Measurements from ENCODE around the gene P4HA1. TPM values are rescaled to one million over a fixed set of nuclear protein-coding genes. Genes with fewer than 3 reads are reported as not detected.
"Not testable (repeated sequence)": the region's sequence is repeated elsewhere in the genome, so short reads cannot be mapped to it uniquely, and the experiment has no call there.

Gene P4HA1
- total RNA-seq, 1 donor from 2014 or later: 116 TPM

DNA sequence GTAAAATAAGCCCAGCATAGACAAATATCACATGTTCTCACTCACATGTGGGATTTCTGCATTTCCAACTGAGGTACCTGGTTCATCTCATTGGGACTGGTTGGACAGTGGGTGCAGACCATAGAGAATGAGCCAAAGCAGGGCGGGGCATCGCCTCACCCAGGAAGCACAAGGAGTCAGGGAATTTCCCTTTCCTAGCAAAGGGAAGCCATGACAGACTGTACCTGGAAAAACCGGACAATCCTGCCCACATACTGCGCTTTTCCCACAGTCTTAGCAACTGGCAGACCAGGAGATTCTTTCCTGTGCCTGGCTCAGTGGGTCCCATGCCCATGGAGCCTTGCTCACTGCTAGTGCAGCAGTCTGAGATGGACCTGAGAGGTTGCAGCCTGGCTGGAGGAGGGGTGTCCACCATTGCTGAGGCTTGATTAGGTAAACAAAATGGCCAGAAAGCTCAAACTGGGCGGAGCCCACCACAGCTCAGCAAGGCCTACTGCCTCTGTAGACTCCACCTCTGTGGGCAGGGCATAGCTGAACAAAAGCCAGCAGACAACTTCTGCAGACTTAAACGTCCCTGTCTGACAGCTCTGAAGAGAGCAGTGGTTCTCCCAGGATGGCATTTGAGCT is 75.0 kb downstream of the P4HA1 start:
- DNase-seq (ENCODE audit: low read depth): not testable (repeated sequence)

DNA sequence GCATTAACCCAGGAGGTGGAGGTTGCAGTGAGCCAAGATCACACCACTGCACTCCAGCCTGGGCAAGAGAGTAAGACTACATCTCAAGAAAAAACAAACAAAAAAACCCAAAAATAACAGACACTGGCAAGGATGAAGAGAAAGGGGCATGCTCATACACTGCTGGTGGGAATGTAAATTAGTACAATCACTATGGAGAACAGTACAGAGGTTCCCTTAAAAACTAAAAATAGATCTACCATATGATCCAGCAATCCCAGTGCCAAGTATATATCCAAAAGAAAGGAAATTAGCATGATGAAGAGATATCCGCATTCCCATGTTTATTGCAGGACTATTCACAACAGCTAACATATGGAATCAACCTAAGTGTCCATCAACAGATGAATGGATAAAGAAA is 75.6 kb downstream of the P4HA1 start:
- TF ChIP-seq, protein P1, sequence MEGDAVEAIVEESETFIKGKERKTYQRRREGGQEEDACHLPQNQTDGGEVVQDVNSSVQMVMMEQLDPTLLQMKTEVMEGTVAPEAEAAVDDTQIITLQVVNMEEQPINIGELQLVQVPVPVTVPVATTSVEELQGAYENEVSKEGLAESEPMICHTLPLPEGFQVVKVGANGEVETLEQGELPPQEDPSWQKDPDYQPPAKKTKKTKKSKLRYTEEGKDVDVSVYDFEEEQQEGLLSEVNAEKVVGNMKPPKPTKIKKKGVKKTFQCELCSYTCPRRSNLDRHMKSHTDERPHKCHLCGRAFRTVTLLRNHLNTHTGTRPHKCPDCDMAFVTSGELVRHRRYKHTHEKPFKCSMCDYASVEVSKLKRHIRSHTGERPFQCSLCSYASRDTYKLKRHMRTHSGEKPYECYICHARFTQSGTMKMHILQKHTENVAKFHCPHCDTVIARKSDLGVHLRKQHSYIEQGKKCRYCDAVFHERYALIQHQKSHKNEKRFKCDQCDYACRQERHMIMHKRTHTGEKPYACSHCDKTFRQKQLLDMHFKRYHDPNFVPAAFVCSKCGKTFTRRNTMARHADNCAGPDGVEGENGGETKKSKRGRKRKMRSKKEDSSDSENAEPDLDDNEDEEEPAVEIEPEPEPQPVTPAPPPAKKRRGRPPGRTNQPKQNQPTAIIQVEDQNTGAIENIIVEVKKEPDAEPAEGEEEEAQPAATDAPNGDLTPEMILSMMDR (conservative IDR thresholded peaks at IDR 0.05; ENCODE audit: low read depth, low read length): no peak
- no peak for DNase-seq (ENCODE audit: low read depth)
- no peak overlapping the region for H3K4me3 ChIP-seq (ENCODE audit: low read depth, low read length)

More for the DNA sequence above, 75.0 kb downstream of the P4HA1 start:
- not testable (repeated sequence) for H3K4me3 ChIP-seq (ENCODE audit: low read depth, low read length)

DNA sequence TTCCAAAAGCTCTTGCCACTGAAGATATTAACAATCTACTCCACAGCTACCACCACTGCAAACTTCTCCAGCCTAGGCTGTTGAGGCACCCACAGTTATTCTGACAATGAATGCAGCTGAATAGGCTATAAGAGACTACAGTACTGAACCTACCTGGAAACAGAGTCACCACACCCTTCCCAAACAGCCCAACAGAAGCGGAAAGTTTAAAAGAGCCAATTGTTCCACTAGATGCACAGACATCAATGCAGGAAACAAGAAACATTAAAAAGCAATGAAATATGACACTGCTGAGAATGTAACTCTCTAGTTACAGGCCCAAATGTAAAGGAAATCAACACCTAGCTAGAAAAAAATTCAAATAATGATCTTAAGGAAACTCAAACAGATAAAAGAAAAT is 77.6 kb downstream of the P4HA1 start:
- TF ChIP-seq, protein P1 (conservative IDR thresholded peaks at IDR 0.05; ENCODE audit: low read depth, low read length): no peak
- DNase-seq (ENCODE audit: low read depth): no peak
- H3K4me3 ChIP-seq (ENCODE audit: low read depth, low read length): no peak overlapping the region

DNA sequence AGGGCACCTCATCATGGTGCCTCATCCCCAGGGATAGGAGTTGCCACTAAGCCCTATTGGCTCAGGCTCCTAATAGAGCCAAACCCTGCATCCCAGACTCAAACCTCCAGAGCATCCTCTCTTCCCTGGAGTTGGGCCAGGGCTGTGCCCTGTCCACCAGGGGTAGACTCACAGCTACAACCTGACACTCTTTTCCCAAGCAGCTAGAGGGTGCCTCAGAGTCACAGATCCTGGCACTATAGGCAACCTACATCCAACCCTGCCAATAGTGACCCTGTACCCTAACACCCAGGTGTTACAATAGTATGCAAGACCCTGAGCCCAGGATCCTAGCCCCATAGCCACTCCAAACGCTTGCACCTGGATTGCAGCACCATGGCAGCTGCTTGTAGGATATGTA is 78.0 kb downstream of the P4HA1 start:
- DNase-seq (ENCODE audit: low read depth): no peak
- H3K4me3 ChIP-seq (ENCODE audit: low read depth, low read length): no peak overlapping the region
- TF ChIP-seq, protein P1 (conservative IDR thresholded peaks at IDR 0.05; ENCODE audit: low read depth, low read length): no peak

DNA sequence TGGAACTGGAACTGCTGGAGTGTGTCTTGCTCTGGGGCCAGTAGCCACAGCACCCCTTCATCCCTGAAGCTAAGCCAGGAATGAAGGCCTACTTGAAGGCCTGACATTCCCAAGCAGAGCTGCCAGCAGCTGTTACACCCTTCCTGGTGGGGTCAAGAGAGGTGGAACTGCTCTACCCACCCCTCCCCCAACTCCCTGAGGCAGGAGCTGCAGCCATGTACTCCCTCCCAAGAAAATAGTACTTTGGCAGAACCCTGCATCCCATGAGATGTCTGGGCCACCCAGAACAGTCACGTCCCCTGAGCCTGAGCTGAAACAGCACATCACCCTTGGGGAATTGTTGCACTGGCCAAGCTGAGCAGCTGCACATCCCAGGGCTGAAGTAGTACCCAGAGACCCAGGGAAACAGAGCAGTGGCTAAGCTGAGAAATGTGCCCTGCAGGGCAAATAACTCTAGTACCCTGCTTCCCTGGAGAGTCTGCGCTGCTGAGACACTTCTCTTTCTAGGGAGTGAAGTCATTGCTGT is 78.6 kb downstream of the P4HA1 start:
- TF ChIP-seq, protein P1 (conservative IDR thresholded peaks at IDR 0.05; ENCODE audit: low read depth, low read length): no peak
- DNase-seq (ENCODE audit: low read depth): no peak

DNA sequence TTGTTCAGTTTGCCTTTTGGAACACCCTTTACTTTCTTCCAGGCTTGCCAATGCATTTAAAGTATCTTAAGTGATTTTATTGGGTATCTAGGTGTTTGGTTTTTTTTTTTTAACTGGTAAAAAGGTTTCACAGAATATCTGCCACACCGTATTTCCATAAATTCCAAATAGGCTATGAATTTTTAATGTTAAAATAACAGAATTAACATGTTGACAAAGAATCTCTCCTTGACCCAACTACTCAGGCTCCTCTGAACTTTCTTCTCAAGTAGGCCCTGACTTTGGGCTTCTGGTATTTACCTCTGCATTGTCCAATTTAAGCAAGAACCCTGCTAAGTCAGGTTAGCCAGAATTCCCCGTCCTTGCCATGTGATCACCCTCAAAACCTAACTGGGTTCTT is 80.9 kb downstream of the P4HA1 start:
- TF ChIP-seq, protein P1 (conservative IDR thresholded peaks at IDR 0.05; ENCODE audit: low read depth, low read length): no peak
- no peak for DNase-seq (ENCODE audit: low read depth)

More for the DNA sequence above, 78.6 kb downstream of the P4HA1 start:
- H3K4me3 ChIP-seq (ENCODE audit: low read depth, low read length): no peak overlapping the region

DNA sequence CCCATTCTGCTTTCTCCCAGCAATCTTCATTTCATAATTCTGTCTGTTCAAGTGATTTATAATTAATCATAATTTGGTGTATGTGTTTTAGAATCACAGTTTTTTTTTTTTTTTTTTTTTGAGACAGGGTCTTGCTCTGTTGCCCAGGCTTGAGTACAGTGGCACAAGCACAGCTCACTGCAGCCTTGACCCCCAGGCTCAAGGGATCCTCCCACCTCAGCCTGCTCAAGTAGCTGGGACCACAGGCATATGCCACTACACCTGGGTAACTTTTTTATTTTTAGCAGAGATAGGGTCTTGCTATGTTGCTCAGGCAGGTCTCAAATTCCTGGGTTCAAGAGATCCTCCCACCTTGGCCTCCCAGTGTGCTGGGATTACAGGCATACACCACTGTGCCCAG is 92.8 kb downstream of the P4HA1 start:
- no peak for DNase-seq (ENCODE audit: low read depth)
- H3K4me3 ChIP-seq (ENCODE audit: low read depth, low read length): no peak overlapping the region
- TF ChIP-seq, protein P1 (conservative IDR thresholded peaks at IDR 0.05; ENCODE audit: low read depth, low read length): no peak

More for the DNA sequence above, 80.9 kb downstream of the P4HA1 start:
- no peak overlapping the region for H3K4me3 ChIP-seq (ENCODE audit: low read depth, low read length)
